Lower leg skin (tissue), 3 donors: ENCODE data around the gene GNG8.

Experiments used
- POLR2A ChIP-seq, 2 donors: fragments of 450-650 bp; IDR thresholded peaks; one replicate each; pipeline ENCODE4 v1.6.1; 2016 to 2017; ENCODE audit warnings: antibody characterized with exemption in 2 of 2, mild to moderate bottlenecking in 1 of 2, moderate library complexity in 1 of 2
- TF ChIP-seq, protein P1 (sequence below), 3 donors: fragments of 450-650 bp; IDR thresholded peaks; one replicate each; pipeline ENCODE4 v1.5.1; 2016; ENCODE audit warnings: antibody characterized with exemption in 3 of 3, mild to moderate bottlenecking in 3 of 3, moderate library complexity in 2 of 3

DNA sequence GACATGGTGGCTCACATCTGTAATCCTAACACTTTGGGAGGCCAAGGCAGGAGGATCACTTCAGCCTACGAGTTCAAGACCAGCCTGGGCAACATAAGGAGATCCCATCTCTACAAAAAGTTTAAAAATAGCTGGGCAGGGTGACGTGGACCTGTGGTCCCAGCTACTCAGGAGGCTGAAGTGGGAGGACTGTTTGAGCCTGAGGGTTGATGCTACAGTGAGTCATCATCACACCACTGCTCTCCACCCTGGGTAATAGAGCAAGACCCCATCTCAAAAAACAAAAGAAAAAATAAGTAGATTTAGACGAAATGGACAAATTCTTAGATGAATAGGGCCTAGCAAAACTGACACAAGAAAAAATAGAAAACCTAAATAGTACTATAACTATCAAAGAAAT is 10.4 kb upstream of the GNG8 start:
- no peak for TF ChIP-seq POLR2A (IDR thresholded peaks at IDR 0.05)
- TF ChIP-seq, protein P1, sequence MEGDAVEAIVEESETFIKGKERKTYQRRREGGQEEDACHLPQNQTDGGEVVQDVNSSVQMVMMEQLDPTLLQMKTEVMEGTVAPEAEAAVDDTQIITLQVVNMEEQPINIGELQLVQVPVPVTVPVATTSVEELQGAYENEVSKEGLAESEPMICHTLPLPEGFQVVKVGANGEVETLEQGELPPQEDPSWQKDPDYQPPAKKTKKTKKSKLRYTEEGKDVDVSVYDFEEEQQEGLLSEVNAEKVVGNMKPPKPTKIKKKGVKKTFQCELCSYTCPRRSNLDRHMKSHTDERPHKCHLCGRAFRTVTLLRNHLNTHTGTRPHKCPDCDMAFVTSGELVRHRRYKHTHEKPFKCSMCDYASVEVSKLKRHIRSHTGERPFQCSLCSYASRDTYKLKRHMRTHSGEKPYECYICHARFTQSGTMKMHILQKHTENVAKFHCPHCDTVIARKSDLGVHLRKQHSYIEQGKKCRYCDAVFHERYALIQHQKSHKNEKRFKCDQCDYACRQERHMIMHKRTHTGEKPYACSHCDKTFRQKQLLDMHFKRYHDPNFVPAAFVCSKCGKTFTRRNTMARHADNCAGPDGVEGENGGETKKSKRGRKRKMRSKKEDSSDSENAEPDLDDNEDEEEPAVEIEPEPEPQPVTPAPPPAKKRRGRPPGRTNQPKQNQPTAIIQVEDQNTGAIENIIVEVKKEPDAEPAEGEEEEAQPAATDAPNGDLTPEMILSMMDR (IDR thresholded peaks at IDR 0.05), result no peak
